ENCODE data around the gene C3orf18. TPM values are rescaled to one million over a fixed set of nuclear protein-coding genes. Genes with fewer than 3 reads are reported as not detected.

The C3orf18 gene
- total RNA-seq, result 10 to 100 TPM in 1 of 4 donors, 1 to 10 TPM in 3; 1.9 to 10.2 (median 4.3) TPM

DNA sequence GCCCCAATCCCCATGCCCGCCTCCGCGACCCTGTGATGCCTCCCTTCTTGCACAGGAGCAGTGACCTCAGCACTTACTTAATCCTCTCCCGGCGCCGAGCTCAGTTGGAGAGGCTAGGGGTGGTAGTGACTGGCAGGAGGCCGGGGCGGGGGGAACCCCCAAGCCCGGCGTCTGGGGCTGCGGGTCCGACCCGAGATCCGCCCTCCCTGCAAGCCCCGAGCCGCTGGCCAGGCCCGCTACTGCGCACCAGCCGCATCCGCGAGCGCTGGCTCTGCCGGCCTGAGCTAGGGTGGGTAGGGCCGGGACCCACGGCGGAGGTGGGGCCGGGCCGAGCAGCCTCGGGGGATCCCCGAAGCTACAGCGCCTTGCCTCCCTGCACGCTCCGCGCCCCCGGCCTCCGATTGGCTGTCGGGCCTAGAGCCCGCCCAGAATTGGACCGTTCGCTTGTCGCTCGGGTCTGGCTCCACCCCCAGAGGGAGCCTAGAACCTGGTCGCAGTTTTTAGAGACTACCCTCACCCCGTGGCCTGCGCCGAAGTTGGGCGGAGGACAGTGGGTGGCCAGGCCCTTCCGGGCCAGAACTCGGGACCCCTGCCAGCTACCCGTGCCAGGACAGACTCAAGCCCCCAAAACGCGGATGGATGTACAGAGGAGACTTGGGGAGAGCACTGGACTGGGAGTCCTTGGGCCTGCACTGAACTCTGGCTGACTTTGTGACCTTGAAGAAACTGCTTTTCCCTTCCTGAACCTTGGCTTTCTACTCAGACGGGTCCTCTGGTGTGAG is at the start of gene C3orf18:
TSS of gene C3orf18 (minus strand) at position 362 of the 782 bp plus-strand sequence. CDS start 2,048 bp downstream, outside the sequence.
- H3K4me1 ChIP-seq, result peaks cover 8 to 33% (median 26%) of the 10 kb centered on the region in 4 donors
- TF ChIP-seq POLR2A (IDR thresholded peaks at IDR 0.05) (peak; percentile 41), EP300 (IDR thresholded peaks at IDR 0.05; ENCODE audit: low read depth) (no peak), POLR2AphosphoS5 (IDR thresholded peaks at IDR 0.05) (peak in 2 of 3 donors; percentile 35 to 41)
- TF ChIP-seq, protein P1, sequence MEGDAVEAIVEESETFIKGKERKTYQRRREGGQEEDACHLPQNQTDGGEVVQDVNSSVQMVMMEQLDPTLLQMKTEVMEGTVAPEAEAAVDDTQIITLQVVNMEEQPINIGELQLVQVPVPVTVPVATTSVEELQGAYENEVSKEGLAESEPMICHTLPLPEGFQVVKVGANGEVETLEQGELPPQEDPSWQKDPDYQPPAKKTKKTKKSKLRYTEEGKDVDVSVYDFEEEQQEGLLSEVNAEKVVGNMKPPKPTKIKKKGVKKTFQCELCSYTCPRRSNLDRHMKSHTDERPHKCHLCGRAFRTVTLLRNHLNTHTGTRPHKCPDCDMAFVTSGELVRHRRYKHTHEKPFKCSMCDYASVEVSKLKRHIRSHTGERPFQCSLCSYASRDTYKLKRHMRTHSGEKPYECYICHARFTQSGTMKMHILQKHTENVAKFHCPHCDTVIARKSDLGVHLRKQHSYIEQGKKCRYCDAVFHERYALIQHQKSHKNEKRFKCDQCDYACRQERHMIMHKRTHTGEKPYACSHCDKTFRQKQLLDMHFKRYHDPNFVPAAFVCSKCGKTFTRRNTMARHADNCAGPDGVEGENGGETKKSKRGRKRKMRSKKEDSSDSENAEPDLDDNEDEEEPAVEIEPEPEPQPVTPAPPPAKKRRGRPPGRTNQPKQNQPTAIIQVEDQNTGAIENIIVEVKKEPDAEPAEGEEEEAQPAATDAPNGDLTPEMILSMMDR (IDR thresholded peaks at IDR 0.05), result no peak
- WGBS, 2 donors (ENCODE audit: low coverage in 1 of 2), result 3% methylated on average over 50 of the region's 53 CpGs; no CpG with 5 or more reads in 1 of the 2 donors
- peak within 1 kb of the TSS; percentile 54 to 76 (median 64) for H3K4me3 ChIP-seq
- DNase-seq, result peak; percentile 95
- H3K36me3 ChIP-seq, result no peaks in the 10 kb centered on the region
- in situ Hi-C loops (cut with MboI; ENCODE audit: low pct_ligation_motif_present in 1 of 4, low pct_unique_long_range_greater_than_20kb in 1 of 4, low sequenced_read_pairs in 3 of 4) (loop anchor here in 1 of 4 donors (25.0 kb wide), 1 partner anchor 205 kb away; the partner anchor contains the start of genes CYB561D2, NPRL2 and TMEM115), intact Hi-C loops (cut with DNase I; ENCODE audit: low total_unique reads) (no loop called here)
- H3K27me3 ChIP-seq, result no peaks in the 10 kb centered on the region
- no peaks in the 10 kb centered on the region for H3K9me3 ChIP-seq
- H3K27ac ChIP-seq, result peak within 1 kb of the TSS; percentile 89 to 98 (median 92)

DNA sequence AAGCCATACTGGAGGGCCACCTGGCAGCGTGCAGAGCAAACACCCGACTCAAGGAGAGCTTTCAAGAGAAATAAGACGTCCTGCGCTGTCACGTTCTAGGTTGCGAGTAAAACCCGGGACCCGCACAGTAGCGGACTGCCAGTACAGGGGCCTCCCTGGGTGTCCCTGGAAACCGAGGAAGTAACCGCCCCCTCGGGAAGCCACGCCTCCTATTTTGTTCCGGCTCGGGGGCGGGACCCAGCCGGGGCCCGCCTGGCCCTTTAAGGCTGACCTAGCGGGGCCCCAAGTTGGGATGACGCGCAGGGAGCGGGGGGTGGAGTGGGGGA is 49.2 kb upstream of the C3orf18 start:
- peak overlapping the region; percentile 44 to 88 (median 76) for H3K4me3 ChIP-seq
- DNase-seq, result peak; percentile 97
- no peaks in the 10 kb centered on the region for H3K36me3 ChIP-seq
- intact Hi-C loops (cut with DNase I; ENCODE audit: low total_unique reads), result loop anchor here (5.0 kb wide), 1 partner anchor 761 kb away; no protein-coding TSS in a partner anchor
- peak in 1 of 3 donors; percentile 30 for TF ChIP-seq POLR2AphosphoS5 (IDR thresholded peaks at IDR 0.05)
- TF ChIP-seq, protein P1 (IDR thresholded peaks at IDR 0.05), result no peak
- in situ Hi-C loops (cut with MboI; ENCODE audit: low pct_ligation_motif_present in 1 of 4, low pct_unique_long_range_greater_than_20kb in 1 of 4, low sequenced_read_pairs in 3 of 4), result loop anchor here in 2 of 4 donors (25.0 kb wide), 1 partner anchor 771 kb away; the partner anchor contains the start of genes MANF (in 2 of the 2) and RBM15B (in 2 of the 2)
- H3K4me1 ChIP-seq, result peaks cover 0 to 45% (median 30%) of the 10 kb centered on the region in 4 donors
- WGBS, 2 donors (ENCODE audit: low coverage in 1 of 2), result 0% methylated on average over 21 of the region's 22 CpGs; no CpG with 5 or more reads in 1 of the 2 donors
- no peaks in the 10 kb centered on the region for H3K27me3 ChIP-seq
- H3K9me3 ChIP-seq, result no peaks in the 10 kb centered on the region
- peak overlapping the region; percentile 90 to 95 (median 93) for H3K27ac ChIP-seq

DNA sequence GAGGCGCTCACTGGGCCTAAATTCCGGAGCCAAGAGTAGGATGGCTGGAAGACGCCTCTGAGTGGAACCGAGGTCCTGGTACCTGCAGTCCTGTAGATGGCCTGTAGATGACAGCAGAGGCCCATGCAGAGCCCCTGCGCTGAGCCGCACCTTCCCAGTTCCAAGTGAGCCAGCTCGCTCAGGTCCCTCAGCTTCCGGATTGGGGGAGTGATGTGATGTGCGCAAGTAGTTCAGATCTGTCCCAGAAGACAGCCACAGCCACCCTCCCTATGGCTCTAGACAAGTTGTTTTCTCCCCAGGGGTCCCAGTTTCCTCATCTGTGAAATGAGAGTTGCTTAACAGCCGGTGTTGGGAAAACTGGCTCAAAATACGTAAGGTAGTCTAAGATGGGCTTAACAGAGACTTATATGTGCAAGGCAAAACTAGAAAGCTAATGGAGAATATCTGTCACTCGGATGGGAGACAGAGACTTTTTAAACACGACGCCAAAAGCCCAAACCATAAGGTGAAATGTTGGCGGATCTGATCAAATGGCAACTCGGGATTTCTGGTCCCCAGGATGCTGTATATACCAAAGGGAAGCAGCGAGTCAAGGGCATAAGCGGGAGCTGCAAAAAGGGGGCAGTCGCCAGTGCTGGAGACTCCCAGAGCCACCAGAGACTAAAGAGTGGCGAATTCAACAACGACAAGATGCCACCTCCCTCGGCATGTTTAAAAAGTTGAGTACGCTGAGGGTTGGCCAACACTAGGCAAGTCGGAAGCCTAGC is 48.6 kb upstream of the C3orf18 start:
- Histone ChIP-seq H3K4me1 (peaks cover 0 to 46% (median 32%) of the 10 kb centered on the region in 4 donors), H3K27ac (peak overlapping the region; percentile 90 to 95 (median 93)), H3K9me3 (no peaks in the 10 kb centered on the region), H3K36me3 (no peaks in the 10 kb centered on the region), H3K27me3 (no peaks in the 10 kb centered on the region), H3K4me3 (peak overlapping the region; percentile 44 to 88 (median 76))
- in situ Hi-C loops (cut with MboI; ENCODE audit: low pct_ligation_motif_present in 1 of 4, low pct_unique_long_range_greater_than_20kb in 1 of 4, low sequenced_read_pairs in 3 of 4) (loop anchor here in 2 of 4 donors (25.0 kb wide), 1 partner anchor 771 kb away; the partner anchor contains the start of genes MANF (in 2 of the 2) and RBM15B (in 2 of the 2)), intact Hi-C loops (cut with DNase I; ENCODE audit: low total_unique reads) (loop anchor here (5.0 kb wide), 1 partner anchor 761 kb away; no protein-coding TSS in a partner anchor)
- DNase-seq, result peak; percentile 92
- TF ChIP-seq POLR2AphosphoS5 (IDR thresholded peaks at IDR 0.05) (peak in 1 of 3 donors; percentile 6), EP300 (IDR thresholded peaks at IDR 0.05; ENCODE audit: low read depth) (no peak), POLR2A (IDR thresholded peaks at IDR 0.05) (no peak)
- TF ChIP-seq, protein P1 (IDR thresholded peaks at IDR 0.05), result peak; percentile 98 to 99 (median 99)
- 0 to 1% methylated on average over 1 to 24 of the region's 24 CpGs for WGBS, 2 donors (ENCODE audit: low coverage in 1 of 2)

Measured in transverse colon (tissue), 4 donors.